Urothelium cell line (cell line): ENCODE measurements around the gene SAP30BP.

Source experiments
- DNase-seq: peaks from one replicate; pipeline ENCODE4 v3.0.0; 2011; ENCODE audit warnings: low spot score, mixed read lengths
- FAIRE-seq: peaks from 2 replicates; lab custom pipeline; 2011; peaks lifted over from hg19 to GRCh38; lab: Jason Lieb, UNC

The SAP30BP gene

DNA sequence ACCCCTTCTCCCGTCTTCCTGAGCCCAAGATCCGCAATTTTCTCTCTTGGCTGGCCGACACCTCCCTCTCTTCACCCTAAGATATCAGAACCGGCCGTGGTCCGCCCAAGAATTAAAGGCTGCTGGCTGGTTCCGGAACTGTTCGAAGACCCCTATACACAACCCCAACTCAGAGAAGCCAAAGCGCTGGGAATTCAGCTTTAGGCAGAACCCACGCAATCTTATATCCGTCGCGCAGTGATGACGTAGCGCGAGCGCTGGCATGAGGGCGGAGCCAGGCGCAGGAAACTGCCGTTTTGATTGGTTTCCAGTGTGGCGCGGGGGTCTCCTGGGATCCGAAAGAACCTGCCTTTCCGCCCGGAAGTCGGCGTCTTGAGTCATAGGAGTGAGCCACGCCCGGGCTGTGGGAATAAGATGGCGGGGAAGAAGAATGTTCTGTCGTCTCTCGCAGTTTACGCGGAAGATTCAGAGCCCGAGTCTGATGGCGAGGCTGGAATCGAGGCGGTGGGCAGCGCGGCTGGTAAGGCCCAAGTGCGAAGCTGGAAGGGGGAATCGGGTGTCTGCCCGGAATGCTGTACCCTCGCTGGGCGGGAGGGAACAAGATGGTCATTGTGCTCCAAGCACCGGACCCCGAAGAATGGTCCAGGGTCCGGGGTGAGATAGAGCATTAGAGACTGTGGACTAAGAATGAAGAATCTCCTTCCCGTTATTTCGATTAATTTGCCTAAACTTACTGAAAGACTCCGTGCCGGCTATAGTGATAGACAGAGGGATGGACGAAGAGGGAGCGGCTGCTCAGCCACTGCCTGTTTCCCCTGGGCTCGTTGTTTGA lies at the start of gene SAP30BP, which contains the start of gene RECQL5:
Gene SAP30BP, plus strand, starts transcription at position 380 of the 832 bp plus-strand sequence. Its CDS starts 35 bp downstream, at position 415.
Gene RECQL5, minus strand, starts transcription at position 196 of the 832 bp plus-strand sequence. CDS start 597 bp downstream, outside the sequence.
- DNase-seq (peak; percentile 100), FAIRE-seq (peak; percentile 44)

DNA sequence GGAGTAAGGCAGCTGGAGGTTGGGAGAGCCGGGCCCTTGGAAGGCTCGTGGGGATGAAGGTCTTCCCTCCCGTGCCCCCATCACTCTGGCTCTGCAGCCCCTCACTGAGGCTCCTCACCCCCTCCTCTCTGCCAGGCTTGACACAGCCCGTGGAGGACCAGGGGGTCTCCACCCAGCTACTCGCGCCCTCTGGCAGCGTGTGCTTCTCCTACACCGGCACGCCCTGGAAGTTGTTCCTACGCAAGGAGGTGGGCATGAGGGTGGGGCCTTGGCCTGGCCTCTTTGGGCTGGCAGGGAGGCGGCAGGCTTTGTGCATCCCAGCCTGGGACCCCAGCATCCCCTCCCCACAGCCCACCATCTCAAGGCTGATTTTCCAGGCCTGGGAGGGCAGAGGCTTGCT lies 49.5 kb upstream of the SAP30BP start:
- FAIRE-seq = no peak
- no peak for DNase-seq

- FAIRE-seq (peak; percentile 52), DNase-seq (peak; percentile 40)
Measured at GRCh38 chr17:75619506-75620431, 47.4 kb upstream of the SAP30BP start.

GRCh38 chr17:75621489-75621888 lies 45.6 kb upstream of the SAP30BP start:
- DNase-seq = no peak
- no peak for FAIRE-seq

DNA sequence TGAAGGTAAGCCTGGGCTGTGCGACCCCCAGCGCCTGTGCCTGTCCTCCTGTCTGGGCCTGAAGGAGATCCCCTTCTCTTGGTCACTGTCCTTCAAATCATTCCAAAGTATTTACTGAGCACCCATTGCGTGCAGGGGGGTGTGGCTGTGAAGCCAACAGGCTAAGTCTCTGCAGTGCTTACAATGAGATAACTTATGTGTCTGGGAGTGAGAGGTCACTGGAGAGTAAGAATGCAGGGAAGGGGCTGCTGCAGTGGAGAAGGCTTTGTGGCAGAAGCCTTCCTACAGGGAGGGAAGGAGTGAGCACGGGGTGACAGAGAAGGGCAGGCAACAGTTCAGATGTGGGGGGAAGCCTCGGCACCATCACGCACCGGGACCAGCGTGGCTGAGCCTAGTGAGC lies 45.1 kb upstream of the SAP30BP start:
- FAIRE-seq (peak; percentile 5), DNase-seq (no peak)

- DNase-seq (no peak), FAIRE-seq (no peak)
Measured at GRCh38 chr17:75622771-75623273, 44.3 kb upstream of the SAP30BP start.

DNA sequence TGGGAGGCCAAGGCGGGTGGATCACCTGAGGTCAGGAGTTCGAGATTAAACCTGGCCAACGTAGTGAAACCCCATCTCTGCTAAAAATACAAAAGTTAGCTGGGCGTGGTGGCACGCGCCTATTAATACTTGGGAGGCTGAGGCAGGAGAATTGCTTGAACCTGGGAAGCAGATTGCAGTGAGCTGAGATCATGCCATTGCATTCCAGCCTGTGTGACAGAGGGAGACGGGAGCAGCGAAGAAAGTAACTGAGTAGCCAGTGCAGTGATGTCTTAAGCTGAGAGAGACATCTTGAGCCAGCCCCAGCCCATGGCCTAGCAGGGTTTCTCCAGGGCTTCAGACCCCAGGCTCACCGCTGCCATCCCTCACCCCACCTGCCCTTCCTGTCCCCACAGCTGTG lies 43.8 kb upstream of the SAP30BP start:
- no peak for FAIRE-seq
- DNase-seq = no peak

- no peak for FAIRE-seq
- no peak for DNase-seq
Measured at GRCh38 chr17:75624021-75624420, 43.1 kb upstream of the SAP30BP start.

- no peak for DNase-seq
- peak; percentile 35 for FAIRE-seq
Measured at GRCh38 chr17:75624714-75625345, 42.3 kb upstream of the SAP30BP start.

GRCh38 chr17:75625813-75626486 lies 41.2 kb upstream of the SAP30BP start:
- no peak for FAIRE-seq
- peak; percentile 72 for DNase-seq

GRCh38 chr17:75626496-75627038 lies 40.6 kb upstream of the SAP30BP start:
- DNase-seq = no peak
- no peak for FAIRE-seq

DNA sequence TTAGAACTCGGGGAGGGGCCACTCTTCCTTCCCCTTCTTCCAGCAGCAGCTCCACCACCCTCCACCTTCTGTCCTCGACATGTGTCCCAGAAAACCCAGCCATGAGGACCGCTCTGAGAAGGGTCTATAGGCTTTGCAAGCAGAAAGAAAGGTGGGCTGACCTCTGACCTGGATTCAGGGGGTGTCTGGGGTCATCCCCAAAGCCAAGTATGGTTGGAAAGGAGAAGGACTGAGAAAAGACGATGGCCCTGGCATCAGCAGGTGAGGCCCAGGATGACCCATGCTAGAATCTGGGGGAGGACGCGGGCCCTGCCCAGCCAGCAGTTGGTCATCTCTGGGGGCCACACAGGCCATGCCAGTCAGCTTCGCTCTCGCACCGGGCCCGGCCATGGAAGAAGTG lies 40.0 kb upstream of the SAP30BP start:
- FAIRE-seq (no peak), DNase-seq (no peak)

DNA sequence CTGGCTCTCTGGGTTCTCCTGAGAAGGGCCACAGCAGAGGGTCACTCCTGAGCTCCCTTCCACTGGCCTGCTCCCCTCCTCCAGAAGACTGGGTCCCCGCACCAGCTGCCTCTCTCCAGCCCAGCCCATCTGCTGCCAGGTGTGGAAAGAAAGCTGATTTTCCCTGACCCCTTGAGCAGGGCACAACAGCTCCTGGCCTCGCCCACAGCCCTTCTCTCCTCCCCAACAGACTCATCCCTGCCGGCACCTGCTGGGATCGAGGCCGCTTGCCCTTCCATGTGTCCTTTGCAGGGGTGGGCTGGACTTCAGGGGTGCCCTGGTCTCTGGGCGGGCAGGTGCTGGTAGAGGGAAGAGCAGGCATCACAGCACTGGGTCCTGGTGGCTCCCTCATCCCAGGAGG lies 38.7 kb upstream of the SAP30BP start:
- no peak for FAIRE-seq
- DNase-seq = no peak

GRCh38 chr17:75629157-75629556 lies 38.0 kb upstream of the SAP30BP start:
- FAIRE-seq (no peak), DNase-seq (no peak)

GRCh38 chr17:75630071-75630917 lies 36.8 kb upstream of the SAP30BP start:
- no peak for FAIRE-seq

GRCh38 chr17:75631353-75631752 lies 35.8 kb upstream of the SAP30BP start:
- FAIRE-seq (peak; percentile 52), DNase-seq (no peak)

More at GRCh38 chr17:75630071-75630917, 36.8 kb upstream of the SAP30BP start:
- no peak for DNase-seq

DNA sequence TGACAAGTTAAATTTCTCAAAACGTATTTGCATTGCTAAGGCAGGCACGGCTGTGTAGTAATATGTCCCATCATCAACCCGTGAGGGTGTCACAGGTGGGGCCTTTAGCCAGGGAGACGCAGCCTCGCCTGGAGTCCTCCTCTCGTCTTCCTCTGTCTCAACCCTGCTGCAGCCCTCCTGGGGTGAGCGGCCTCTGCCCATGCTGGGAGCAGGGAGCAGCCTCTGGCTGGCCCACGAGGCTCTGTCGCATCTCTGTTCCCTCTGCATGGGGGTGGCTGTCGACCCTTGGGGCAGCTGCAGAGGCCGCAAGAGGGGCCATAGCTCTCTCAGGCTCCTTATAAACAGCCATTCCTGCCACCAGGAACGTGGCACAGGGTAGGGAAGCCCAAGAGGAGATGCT lies 34.7 kb upstream of the SAP30BP start:
- DNase-seq = no peak
- peak; percentile 80 for FAIRE-seq

GRCh38 chr17:75632863-75633485 lies 34.2 kb upstream of the SAP30BP start, which contains the start of gene SMIM5:
Gene SMIM5 (plus strand): TSS chr17:75633434. CDS start chr17:75640202, 6,768 bp downstream.
- FAIRE-seq = peak; percentile 81
- peak; percentile 93 for DNase-seq
